Urothelium cell line (cell line): ENCODE results near the gene PLPP1.
A peak's percentile ranks its signal among the peaks of the same experiment; 100 is the strongest.

Experiments used
- DNase-seq: peaks from one replicate; pipeline ENCODE4 v3.0.0; 2011; ENCODE audit warnings: low spot score, mixed read lengths
- FAIRE-seq: peaks from 2 replicates; lab custom pipeline; 2011; peaks lifted over from hg19 to GRCh38; lab: Jason Lieb, UNC

Gene PLPP1

DNA sequence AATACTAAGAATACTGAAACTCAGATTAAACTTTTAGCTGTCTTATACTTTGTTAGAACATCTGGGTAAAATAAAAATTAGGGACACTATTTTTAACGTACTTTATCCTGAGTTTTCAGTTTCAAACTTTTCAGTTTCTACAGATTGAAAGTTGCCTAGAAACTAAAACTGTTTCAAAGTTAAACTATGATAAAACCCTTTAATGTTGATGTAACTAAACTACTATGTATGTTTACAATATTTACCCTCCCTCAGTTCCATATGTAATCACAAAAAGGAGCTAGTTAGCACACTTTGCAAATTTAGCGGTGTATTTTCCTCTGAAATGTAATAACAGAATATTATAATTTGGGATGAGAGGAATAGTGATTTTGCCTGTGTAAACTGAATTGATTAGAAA, 121.1 kb downstream of the PLPP1 start:
- FAIRE-seq (no peak), DNase-seq (no peak)

DNA sequence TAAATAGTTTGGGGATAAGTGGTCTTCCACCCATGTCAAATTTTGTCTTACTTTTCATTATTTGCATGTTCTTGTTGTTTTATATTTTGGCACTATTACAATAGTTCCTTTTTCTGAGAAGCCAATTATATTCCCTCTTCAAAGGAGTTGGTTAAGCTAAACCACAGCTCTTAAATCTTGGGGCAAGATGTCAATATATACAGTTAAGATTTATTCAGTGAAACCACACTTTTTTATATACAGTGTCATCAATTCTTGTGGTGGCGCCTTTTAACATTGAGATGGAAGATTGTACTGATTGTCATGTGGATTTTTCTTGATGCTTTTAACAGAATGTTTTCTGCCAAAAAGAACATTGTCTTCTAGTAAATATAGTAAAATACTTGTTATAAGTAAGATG, 122.9 kb downstream of the PLPP1 start:
- FAIRE-seq, result no peak

DNA sequence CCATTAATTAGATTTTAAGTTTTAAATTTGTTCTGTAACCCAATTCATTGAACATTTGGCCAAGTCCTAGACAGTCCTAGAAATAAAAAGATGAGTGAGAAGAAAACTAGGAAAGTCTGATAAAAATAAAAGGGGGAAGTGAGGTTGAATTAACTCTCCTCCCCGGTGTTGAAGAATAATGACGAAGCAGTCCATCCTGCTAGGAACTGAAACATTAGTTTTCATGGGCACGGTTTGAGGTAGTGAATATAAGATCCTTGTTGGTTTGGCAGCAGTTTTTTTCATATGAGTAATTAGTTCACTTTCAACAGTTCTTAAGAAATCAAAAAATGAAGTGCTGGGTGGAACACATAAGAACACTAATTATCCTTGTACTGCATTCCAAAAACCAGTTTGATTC, 123.9 kb downstream of the PLPP1 start:
- DNase-seq, result no peak
- FAIRE-seq, result no peak

More for the DNA sequence above, 122.9 kb downstream of the PLPP1 start:
- DNase-seq, result no peak

DNA sequence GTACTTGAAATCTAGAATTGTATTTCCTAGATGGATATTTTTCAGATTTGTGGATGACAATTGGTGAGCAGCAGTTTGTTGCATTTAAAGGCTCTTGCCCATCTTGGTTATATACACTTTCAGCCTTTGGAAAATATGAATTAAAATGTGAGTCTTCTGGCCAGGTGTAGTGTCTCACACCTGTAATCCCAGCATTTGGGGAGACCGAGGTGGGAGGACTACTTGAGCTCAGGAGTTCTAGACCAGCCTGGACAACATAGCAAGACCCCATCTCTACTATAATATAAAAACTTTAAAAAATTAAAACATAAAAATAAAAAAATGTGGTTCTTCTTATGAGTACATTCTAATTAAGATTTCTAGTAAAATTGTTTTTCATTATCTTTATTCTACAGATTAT, 125.0 kb downstream of the PLPP1 start:
- FAIRE-seq (no peak), DNase-seq (no peak)

DNA sequence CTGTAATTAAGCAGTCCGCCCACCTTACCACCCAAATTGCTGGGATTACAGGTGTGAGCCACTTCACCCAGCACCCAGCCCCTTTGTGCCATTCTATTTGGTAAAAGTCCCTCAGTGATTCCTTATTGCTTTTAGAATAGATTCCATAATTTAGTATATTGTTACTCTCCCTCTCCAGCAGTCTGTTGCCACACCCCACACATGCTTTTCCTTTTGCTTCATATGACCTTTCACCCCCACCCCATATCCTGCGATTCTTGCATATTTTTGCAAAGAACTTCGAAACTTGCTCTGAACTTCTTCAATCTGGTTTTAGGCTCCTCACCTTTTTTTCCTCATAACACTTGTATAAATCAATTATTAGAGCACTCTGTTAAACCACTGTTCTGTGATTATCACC, 126.8 kb downstream of the PLPP1 start:
- DNase-seq, result no peak
- no peak for FAIRE-seq

DNA sequence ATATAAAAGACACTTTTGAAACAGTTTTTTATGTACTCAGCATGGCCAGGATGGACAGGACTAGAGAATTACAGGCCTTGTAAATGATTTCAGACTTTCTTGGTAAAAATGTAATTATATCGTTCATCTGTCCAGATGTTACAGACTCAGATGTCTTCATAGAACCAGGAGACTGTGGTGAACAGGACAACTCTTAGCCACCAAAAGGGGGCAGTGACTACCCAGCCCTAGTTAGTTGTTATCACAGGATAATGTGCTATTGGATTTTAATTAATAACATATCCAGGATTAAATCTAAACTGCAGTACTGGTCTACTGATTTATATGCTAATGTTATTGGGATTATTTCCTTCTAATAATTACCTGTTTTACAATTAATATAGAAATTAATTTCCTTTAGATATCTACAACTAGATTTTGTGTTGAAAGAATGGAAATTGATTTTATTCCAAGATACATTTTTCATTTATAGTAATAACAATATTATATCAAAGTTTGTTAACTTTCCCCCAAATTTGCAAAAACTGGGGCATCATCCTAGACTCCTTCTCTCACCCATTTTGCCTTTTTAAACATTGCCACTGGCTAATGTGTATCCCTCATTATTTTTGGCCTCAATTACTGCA, 127.6 kb downstream of the PLPP1 start:
- FAIRE-seq (no peak), DNase-seq (peak; percentile 16)

DNA sequence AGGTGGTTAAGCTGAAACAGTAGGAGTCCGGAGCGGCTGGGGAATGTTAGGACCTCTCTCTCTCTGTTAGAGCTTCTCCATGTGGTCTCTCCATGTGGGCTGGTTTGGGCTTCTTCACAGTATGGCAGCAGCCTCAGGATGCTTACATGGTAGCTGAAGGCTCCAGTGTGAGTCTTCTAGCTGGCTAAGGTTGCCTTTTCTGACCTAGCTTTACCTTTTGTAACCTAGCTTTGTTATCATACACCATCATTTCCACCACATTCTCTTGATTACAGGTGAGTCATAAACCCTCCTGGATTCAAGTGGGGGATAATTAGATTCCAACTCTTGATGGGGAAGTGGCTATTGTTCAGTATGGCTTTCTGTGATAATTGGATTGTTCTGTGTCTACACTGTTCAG, 128.5 kb downstream of the PLPP1 start:
- FAIRE-seq (no peak), DNase-seq (no peak)

DNA sequence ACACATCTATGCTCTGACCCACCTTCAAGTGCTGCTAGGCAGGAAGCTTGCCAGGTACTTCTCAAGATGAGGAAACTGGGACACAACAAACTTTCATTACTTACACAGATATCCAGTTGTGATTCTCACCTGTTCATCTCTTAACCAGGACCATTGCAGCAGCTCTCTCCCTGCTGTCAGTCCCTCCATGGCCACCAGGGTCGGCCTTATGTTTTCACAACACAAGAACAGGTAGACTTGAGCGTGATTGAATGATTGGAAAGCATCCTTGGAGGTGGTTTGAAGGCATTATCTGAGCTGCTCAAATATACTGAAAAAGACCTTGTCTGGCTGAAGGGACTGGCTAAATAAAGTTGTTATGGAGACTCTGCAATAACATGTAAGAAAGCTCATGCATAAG, 132.6 kb downstream of the PLPP1 start:
- FAIRE-seq, result no peak

DNA sequence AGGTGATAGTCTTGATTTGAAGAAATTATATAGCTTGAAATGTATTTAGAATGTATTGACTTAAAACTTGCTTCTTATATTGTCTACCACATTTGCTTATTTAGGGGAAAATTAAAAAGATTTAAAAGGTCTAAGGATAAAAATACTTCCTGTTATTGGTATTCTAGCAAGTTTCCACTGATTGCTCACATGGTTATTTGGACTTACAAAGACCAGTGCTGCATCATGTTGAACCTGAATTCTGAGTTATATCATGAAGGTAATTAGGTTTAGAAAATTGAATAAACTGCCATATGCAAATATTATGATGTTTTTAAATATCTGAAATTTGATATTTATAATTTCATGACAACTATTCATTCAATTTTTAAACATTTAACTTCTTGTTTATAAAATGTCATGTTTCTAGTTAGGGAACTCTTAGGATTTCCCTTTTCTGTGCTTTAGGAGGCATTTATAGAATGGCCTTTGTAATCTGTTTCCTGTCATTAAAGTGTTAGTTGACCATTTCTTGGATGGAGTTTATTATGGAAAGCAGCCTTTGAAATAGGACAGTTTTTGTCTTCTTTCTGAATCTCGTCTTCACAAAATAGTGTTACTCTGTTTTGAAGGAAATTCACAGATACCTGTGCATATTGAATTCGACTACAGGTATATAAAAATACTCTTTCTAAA, 141.1 kb downstream of the PLPP1 start:
- DNase-seq (no peak), FAIRE-seq (no peak)

More for the DNA sequence above, 132.6 kb downstream of the PLPP1 start:
- DNase-seq, result no peak

DNA sequence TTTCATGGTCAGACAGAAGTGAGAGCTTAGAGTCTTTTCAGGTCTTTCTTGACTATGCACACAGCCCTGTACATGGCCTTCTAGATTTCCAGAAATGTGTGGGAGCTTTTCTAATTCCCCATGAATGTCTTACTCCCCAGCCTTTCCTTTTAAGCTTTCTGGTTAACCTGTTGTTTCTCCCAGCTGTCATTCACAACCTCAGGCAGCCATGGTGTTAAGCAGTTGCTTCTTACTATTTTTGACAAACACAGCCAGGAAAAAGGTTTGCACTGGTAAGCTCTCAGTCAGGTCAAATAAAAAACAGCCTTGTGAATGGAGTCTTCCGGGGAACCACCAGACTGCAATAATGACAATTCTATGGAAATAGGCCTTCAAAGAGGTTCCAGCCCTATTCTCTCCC, 142.1 kb downstream of the PLPP1 start:
- FAIRE-seq, result no peak

DNA sequence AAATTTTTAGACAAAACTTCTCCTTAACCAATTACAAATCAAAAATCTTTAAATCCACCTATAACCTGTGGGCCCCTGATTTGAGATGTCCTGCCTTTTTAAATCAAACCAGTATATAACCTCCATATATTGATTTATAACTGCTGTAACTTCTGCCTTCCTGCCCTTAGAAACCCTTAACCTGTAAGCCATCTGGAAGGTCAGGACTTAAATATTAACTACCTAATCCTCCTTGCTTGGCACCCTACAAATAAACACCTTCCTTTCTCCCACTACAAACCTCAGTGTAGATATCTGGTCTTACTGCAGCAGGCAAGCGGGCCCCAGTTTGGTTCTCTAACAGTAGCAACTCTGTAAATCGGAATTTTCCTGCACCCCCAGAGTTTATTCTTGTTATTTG, 143.1 kb downstream of the PLPP1 start:
- DNase-seq (no peak), FAIRE-seq (no peak)

More for the DNA sequence above, 142.1 kb downstream of the PLPP1 start:
- DNase-seq, result no peak

DNA sequence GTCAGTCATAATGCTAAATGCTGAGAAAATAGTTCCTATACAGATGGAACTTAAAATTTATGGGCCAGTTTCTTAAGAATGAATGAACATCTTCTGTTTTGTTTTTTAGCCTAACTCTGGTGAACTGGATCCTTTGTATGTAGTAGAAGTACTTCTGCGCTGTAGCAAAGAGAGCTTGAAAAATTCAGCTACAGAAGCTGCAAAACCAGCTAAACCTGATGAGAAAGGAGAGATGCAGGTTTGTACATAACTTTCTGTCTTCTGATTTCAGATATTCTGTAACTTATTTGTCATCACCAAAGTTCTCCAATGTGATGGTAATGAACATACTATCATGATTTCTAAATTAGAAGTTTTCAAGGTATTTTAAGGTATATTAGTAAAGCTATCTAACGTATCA, 146.9 kb downstream of the PLPP1 start:
- DNase-seq (no peak), FAIRE-seq (no peak)

DNA sequence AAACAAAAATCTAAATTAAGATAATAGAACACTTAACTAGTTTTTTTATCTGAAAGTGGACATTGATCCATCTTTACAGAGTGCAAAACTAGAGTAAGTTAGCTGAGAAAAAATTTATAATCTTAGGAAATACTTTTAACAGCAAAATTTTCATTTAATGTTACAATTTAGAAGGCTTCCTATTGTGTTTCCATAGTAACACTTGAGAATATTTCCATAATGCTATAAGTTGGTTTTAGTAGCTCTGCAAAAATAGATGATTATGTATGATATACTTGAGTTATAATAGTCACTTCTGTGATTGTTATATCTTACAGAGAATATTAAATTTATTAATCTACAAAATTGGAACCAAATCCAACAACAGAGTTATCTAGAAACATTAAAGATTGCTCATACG, 148.4 kb downstream of the PLPP1 start:
- no peak for DNase-seq
- FAIRE-seq, result no peak

DNA sequence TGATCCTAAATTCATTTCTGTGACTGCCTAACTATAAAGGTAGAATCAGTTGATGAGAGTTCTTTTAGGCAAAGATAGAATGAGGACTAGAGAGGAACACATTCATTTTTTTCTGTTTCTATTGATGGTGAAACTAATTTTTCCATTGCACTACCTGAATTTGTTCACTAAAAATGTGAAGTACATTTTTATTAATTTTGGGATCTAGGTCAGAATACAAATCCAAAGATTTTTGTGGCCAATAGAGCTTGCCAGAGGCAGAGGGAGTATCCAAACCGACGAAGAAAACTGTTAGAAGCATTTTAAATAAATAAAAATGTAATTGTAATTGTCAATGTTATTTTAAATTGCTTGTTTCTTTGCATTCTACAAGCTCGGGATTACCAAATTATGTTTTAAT, 148.9 kb downstream of the PLPP1 start:
- FAIRE-seq (no peak), DNase-seq (no peak)

DNA sequence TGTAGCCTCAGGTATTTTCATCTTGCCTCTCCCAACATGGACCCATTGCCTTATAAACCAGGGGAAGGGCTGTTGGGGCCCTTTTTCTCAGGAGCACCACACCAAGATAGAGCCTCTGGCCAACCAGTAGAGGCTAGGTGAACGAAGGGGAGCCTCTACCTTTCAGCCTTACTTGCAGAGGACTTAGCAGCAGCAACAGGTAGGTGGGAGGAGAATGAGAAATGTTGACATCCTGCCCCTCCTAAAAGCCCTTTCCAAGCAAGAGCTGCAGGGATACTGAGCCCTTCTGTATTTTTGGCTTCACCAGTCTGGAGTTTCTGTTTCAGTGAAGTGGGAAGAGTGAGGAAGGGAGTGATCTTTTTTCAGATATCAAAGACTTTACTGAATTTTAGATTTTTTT, 149.5 kb downstream of the PLPP1 start:
- FAIRE-seq, result no peak
- DNase-seq, result no peak

DNA sequence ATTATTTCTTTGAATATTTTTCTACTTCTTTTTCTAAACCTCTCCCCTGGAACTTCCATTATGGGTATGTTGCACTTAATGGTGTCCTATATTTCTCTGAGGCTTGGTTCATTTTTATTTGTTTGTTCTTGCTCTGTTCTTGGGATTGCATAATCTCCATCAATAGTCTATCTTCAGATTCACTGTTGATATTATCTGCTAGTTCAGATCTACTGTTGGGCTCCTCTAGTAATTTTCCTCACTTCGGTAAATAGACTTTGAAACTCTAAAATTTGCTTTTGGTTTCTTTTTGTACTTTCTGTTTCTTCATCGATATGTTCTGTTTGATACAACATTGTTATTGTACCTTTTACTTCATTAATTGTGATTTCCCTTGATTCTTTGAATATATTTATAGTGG, 150.7 kb downstream of the PLPP1 start:
- FAIRE-seq (no peak), DNase-seq (no peak)

DNA sequence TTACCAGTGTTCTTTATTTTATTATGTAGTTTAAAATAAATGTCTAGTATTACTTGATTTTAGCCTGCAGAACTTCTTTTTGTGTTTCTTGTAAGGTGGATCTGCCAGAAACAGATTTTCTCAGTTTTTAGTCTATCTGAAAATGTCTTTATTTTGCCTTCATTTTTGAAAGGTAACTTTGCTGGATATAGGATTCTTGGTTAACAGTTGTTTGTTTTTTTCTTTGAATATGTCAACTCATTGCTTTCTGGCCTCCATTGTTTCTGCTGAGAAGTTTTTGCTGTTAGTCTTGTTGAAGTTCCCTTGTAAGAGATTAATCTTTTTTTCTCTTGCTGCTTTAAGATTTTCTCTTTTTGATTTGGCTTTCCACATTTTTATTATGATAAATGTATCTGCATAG, 151.5 kb downstream of the PLPP1 start:
- FAIRE-seq (no peak), DNase-seq (no peak)

DNA sequence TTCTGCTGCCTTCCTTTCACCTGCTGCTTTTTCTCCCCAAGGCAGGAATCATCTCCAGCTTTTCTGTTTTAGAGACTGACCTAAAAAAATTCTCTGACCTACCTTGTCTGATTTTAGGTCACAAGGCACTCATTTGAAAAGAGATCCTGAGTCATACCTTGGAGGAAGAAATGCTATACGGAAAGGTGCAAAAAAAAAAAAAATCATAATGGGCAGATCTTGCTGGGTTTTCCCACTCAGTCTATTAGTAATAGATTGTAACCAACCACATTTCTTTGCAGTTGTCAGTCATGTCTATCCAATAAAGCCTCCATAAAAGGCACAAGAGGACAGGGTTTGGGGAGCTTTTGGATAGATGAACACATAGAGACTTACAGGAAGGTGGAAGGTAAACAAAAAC, 157.0 kb downstream of the PLPP1 start:
- FAIRE-seq, result no peak

More for the DNA sequence above, 157.0 kb downstream of the PLPP1 start:
- no peak for DNase-seq
